GM23248 (cell line): ENCODE data around the gene THADA.

Source experiments
- EZH2 ChIP-seq: fragments of 200-600 bp; sonication (generic); IDR thresholded peaks from 2 replicates; pipeline ENCODE4 v1.6.1; 2018; ENCODE audit warnings: antibody characterized with exemption, mild to moderate bottlenecking; ENCODE audit not compliant: insufficient read depth, poor library complexity, severe bottlenecking
- EZH2phosphoT487 ChIP-seq: fragments of 200-600 bp; sonication (generic); IDR thresholded peaks from 2 replicates; pipeline ENCODE4 v1.6.1; 2018; ENCODE audit warnings: antibody characterized with exemption, moderate library complexity, mild to moderate bottlenecking, low read depth; ENCODE audit not compliant: insufficient read depth

- TF ChIP-seq EZH2 (no peak), EZH2phosphoT487 (no peak)
Observed at GRCh38 chr2:43284967-43285366, 310.9 kb downstream of the THADA start.
